Measurements from ENCODE around the gene ARHGEF16. TPM values are rescaled to one million over a fixed set of nuclear protein-coding genes. Genes with fewer than 3 reads are reported as not detected.

The ARHGEF16 gene
- 0.08 and 1.2 TPM in 2 replicates for total RNA-seq

GRCh38 chr1:3453891-3454810, at the start of gene ARHGEF16:
ARHGEF16 (plus strand) TSS chr1:3454665; CDS start chr1:3463085, 8,420 bp downstream.

Other genes starting within 250 kb of the ARHGEF16 start
- 2.8 and 3.8 TPM in 2 replicates for gene MEGF6, start 156.8 kb downstream of the ARHGEF16 start, total RNA-seq
- gene TPRG1L, start 170.3 kb downstream of the ARHGEF16 start, total RNA-seq: 14.4 and 22.6 TPM in 2 replicates
- 13.3 and 25.2 TPM in 2 replicates for gene WRAP73, start 195.4 kb downstream of the ARHGEF16 start, total RNA-seq
- 0.16 and 0.26 TPM in 2 replicates for gene TP73, start 197.9 kb downstream of the ARHGEF16 start, total RNA-seq

Data from epithelial cell of alveolus of lung (primary cell).